ENCODE measurements around the gene HOXA10.
A peak's percentile ranks its signal among the peaks of the same experiment; 100 is the strongest.

The HOXA10 gene

DNA sequence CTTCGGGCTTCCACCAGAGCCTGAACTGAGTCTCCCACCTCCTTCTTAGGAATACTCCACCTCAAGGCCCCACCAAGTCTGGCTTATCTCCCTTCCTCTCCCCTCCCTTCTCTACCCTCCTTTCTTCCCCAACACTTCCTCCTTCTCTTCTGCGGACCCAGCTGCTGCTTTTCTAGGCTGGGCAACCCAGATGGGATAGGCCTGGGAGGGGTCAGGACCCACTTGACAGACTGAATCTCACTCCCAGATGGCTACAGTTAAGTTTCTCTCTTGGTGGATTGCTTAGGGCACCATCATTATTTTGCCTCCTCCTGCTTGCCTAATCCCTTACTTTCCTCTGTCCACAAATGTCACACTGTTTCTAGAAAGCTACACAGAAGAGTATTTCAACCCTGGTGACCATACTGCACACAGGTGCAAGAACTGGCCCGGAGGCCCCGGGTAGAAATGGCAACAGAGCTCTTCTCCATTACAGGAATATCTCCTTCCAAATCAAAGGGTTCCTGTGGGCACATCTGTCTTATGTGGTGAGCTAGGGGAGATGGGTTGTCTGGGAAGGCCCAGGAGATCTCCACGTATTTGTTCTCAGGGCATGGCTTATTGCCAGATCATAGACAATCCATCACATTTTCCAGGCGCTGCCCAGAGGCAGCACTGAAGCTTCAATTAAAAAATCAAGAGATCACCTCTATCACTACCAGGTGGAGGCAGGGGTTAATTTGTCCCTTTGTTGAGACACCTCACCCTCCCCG lies 16.1 kb upstream of the HOXA10 start:
- no peak for DNase-seq

DNA sequence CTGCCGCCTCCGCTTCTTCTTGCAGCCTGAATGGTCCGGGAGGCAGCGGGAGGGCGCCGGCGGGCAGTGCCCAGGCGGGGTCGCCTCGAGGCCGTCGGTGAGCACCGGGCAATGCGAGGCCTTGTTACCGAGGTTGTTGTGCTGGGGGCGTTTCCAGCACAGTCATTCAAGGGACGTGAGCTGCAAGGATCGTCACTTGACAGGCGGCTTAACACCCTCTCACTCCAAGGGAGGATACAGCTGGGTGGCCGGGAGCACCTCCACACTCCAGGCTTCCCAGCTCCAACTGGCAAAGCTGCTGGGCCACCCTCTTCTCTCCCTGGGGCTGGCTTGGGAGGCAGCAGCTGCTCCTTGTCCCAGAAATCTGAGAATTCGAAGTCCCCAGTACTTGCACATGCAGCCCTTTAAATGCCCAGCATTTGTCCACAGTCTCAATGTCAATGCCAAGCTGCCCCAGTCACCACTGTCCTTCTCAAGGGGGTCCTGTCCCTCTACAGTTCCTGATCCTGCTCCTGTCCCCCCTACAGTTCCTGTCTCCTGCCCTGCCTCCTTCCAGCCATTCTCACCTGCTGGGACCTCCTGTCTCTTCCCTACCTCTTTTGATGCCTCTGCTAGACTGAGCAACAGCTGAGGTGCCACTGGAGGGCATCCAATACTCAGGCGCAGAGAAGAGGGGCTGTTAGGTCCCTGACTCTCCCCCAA lies 15.3 kb upstream of the HOXA10 start:
- no peak for DNase-seq

DNA sequence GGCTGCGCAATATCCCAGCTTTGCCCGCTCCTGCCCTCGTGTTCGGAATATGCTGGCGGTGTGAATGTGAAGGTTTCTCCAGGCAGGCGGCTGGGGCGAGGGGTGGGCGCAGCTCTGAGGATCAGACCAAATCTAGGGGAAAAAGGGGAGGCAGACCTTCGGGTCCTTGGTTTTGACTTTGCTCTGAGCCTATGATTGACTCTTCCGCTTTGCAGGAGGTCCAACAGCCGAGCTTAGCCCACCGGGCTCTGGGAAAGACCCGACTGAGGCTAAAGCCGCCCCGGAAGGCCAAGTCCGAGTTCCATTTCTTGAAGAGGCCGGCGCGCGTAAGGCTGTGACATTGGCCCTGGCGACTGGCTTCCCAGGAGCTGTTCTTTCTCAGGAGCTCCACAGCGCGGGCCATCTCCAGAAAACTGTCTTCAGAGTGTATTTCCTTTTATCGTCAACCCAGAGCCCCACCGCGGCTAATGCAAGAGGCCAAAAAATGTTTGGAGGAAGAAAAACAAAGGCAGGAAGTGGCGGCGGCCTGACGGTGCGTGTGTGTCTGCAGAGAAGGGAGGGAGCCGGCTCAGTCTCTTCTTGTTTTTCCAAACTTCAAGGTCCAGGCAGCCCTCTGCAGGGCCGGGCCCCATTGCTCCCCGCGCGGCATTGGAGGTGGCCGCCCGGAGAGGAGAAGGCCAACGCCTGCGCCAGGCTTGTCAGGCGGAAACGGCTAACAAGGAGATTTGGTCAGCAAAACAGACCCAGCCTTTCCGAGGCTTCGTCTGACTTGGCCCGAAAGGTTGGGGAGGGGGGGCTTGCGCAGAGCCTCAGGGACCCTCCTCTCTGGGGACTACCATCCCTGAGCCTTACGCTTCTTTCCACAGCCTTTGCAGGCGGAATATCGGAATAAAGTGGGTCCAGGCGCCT lies 14.5 kb upstream of the HOXA10 start:
- DNase-seq: peak; percentile 61

DNA sequence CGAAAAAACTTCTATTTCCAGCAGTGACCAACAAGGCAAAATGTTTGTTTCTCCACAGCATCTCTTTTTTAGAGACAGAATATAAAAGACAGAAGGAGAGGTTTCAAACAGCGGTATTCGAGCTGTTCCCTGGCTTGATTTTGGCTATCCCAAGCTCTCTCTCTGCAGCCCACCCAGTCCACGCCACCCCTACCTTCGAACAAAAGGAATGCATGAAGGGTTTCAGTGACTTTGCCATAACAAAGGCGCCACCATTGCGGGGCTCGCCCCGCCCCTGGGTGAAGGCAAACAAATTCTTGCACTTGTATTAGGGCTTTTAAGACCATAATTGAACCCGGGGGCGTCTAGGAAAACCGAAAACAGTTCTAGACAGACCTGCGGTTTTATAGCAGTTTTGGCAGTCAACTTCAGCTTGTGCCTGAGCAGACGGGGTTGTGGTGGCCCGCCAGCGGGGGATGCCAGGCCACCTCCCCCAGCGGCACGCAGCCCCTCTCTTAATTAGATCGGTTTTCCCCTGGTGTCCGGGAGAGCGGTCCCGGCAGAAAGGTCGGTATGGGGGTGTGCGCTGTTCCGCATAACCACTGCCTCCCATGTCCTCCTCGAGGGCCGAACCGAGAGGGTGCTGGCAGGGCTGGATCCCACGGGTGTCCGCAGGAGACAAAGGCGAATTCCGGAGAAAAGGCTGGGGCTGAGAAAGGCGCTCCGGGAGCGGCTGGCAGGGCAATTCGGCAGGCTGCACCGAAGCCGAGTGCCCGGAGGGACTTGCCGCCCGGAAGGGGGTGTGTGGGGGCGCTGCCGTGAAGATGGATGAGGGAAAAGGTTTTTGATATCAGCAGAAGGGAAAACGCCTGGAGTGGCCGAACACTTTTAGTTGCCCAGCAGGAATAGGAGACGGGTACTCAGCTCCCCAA lies 13.6 kb upstream of the HOXA10 start:
- no peak for DNase-seq

DNA sequence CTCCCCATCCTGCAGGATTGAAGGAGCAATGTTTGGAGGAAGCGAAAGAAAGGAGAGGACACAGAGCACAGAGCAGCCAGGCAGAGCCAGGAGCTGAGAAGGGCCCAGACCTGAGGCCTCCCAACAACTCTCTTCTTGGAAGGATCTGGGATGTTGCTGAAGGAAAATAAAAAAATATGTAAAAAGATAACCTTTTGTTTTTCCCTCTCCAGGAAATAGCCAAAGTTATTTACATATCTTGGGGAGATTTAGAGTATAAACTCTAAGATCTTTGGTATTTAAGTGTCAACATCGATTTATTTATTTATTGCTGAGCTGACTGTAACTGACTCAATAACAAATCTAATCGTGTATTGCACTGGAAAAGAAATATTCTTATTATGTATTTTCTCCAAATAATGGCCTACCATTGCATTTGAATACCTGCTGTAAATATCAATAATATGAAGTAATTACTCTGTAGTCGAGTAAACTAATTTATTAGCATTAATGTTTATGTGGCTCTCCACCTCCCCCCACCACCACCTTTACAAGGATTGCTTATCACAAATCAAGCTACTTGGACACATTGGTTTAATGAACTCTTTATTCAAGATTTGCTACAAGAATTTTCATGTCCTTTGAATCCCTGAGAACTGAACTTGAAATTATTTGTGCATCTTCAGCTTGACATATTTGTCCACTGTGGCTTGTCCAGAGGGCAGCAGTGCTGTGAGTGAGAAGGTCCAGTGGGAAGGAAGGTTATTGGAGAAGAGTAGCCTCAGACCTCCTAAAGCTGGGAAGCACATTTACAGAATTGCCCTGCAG lies 12.8 kb upstream of the HOXA10 start:
- no peak for DNase-seq

DNA sequence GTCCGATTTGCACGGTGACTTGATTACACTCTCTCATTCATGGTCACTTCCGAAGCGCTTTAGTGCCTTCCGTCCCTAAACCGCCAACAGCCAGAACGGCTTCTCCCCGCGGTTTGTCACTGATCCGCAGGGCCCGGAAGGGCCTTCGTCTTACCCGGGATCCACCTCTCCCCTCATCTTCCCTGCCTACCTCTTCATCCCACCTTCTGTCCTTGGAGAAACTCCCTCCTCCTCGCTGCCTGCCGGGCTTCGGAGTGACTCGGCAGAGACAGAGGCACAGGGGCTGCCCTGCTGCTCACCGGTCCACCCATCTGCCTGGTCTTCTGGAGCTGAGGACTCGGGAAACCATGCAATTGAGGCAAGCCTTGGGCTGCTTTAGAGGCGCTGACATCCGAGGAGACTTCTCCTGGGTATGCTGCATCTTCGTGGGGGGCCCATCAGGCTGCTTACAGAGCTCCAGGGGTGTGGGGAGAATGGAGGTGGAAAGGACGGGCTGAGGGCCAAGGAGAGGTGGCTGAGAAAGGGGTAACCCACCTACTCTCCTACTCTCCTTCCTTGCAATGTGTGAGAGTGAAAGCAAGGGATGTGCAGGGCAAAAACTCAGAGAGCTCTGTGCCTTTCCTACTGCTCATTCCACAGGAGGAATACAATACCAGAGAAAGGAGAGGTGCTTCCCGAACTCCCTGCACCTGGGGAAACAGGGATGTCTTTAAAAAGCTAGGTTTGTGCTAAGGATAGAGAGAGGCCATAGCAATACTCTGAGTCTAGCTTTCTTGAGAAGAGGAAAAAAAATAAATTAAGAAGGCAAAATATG lies 11.9 kb upstream of the HOXA10 start:
- DNase-seq: no peak

DNA sequence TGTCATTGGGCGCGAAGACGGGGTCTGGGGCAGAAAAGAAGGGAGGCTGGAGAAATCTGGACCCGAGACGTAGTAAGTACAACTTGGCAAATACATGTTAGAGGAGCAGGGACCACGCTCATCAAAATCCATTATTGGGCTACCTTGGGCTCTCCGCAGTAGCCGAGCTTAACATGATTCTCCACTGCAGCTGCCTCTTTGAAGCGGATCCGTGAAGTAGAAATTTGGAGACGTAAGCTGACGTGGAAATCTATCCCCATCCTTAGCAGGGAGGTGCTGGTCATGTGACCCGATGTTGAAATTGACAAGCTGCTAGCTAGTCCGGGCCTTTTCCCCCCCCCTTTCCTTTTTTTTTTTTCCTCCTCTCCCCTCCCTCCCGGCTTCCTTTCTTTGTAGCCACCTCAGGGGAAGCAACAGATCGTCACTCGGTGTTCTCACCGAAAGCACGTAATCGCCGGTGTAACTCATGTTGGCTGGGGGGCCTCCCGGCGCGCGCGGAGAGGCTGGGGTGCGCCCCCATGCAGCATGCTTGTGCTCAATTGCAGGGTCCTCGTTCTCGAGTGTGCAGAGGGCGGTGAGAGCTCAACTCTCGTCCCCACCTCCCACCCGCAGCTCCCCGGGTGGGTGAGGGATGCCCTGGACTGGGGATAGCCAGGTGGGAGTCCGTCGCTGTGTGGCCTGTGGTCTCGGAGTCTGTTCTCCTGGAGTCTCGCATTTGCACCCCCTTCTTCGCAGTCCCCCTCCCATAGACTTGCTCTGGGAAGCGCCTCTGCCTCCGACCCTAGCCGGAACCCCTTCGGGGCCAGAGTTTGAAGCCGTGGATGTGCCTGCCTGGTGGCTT lies 11.1 kb upstream of the HOXA10 start, which contains the start of gene HOXA11:
Gene HOXA11, minus strand, starts transcription at position 220 of the 841 bp plus-strand sequence. Its CDS starts 88 bp downstream, at position 132.
- DNase-seq: peak; percentile 52

DNA sequence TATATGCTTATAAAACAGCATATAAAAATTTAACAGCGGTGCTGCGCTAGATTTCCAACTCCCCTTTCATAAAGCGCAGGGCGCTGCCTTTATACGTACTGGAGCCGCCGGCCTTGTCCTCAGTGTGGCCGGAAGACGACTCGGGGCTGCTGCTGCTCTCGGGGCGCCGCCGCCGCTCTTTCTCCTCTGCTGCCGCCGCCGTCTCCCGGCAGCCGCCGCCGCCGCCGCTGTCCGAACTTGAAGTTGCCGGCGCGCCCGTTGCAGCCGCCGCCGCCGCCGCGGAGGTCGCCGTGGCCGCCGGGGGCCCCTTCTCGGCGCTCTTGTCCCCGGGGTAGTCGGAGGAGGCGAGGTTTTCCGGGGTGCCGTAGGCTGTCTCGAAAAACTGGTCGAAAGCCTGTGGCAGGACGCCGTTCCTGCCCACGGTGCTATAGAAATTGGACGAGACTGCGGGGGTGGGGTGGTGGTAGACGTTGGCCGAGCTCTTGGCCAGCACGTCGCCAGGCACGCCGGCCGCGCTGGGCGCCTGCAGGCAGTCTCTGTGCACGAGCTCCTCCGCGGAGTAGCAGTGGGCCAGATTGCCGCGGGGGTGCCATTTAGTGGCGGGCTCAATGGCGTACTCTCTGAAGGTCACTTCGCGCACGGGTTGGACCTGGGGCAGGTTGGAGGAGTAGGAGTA lies 10.4 kb upstream of the HOXA10 start:
- DNase-seq: peak; percentile 75

DNA sequence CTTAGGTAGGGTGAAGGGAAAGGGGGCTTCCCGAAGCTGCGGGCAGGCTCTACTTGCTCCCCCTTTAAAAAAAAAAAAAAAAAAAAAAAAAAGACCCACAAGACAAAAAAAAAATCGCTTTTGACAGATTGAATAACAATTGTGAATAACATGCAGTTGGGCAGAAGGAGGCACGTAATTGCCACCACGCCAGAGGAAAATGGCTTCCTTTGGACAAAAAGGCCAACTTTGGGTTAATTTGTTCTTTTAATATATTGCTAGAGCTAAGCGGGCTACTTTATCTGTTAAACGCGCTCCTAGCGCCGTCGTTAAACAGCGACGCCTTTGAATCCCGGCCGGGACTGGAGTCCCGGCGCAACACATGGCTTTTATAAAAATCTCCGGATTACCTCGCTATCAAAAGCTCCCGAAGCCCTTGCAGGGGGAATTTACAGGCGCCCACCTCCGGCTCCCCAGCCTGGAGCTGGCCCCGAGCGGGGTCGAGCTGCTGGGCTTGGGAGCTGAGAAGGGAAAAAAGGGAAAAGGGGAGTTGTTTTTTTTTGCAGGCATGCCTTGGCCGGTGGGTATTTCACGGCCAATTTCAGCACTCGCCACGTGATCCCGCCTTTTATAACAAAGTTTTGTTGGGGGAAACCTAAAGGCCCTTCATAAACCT lies 9.7 kb upstream of the HOXA10 start:
- peak; percentile 63 for DNase-seq

DNA sequence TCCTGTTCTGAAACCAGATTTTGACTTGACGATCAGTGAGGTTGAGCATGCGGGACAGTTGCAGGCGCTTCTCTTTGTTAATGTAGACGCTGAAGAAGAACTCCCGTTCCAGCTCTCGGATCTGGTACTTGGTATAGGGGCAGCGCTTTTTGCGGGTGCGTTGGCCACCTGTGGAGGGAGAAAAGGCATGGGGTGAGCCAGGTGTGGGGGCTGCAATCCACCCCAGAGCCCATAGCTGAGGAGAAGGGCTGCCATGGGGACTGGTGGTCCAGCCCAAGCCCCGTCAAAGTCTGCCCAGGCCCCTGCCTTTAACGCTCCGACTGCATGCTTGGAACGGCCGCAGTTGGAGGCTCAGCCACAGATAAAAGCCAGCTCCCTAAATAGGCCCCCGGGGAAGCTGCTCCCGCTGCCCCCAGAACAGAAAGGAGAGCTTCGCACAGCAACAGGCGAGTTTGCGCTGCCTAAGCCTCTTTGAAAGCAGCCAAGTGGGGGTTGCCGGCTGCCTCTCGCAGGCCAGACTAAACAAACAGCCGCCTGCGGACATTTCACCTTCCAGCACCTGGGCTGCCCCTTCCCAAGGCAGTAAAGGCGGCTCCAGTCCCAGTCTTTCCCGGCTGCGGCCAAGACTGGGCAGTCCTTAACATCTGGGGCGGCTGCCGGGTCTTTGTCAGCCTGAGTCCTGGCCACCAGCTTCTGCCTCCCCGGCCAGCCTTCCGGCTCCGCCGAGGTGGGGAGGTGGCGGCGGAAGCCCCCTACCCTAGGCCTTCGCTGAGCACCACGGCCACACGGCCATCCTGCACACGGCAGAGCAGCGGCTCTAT lies 9.0 kb upstream of the HOXA10 start:
- DNase-seq: no peak

DNA sequence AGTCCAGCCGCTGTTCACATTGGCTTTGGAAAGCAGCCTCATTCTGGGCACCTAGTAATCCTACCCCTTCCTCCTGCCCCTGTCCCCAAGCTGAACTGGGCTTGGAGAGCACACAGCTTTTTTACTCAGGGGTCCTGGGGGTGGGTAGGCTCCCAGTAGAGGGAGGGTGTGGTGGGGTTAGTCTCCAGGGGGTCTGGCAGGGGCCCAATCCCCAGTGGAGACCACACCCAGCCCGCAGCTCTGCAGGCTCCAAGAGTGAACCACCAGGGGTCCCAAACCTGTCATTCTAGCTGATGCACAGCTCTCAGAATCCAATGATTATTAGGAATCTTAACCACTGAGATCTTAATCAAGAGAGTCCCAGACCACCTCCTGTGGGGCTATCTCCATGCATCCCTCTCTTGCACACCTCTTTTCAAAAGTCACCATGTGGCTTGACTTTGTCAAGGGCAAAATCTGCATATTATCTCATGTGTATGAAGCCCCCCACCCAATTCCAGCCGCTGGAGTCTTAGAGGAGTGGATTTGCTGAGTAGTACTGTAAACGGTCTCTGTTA lies 8.2 kb upstream of the HOXA10 start:
- DNase-seq: no peak

DNA sequence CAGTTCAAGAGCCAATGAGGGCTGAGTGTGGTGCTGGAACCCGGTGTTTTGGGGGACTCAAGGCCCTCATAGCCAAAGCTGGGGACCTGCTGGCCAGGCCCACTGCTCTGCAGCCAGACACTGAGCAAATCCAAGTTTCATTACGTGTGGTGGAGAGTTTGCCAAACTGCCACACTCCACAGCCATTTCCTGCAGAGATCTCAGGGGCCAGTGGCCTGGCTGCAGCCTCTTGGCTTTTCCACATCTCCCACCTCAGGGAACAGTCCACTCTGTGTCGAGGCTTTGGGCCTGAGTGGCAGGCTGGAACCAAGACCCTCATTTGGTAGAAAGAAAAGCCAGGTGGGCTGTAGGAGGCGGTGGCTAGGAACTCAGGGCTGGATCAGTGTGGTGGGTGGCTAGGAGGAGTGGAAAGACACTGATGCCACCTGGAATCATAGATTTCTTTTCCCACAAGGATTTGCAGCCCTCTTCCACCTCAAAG lies 7.7 kb upstream of the HOXA10 start:
- DNase-seq: no peak

DNA sequence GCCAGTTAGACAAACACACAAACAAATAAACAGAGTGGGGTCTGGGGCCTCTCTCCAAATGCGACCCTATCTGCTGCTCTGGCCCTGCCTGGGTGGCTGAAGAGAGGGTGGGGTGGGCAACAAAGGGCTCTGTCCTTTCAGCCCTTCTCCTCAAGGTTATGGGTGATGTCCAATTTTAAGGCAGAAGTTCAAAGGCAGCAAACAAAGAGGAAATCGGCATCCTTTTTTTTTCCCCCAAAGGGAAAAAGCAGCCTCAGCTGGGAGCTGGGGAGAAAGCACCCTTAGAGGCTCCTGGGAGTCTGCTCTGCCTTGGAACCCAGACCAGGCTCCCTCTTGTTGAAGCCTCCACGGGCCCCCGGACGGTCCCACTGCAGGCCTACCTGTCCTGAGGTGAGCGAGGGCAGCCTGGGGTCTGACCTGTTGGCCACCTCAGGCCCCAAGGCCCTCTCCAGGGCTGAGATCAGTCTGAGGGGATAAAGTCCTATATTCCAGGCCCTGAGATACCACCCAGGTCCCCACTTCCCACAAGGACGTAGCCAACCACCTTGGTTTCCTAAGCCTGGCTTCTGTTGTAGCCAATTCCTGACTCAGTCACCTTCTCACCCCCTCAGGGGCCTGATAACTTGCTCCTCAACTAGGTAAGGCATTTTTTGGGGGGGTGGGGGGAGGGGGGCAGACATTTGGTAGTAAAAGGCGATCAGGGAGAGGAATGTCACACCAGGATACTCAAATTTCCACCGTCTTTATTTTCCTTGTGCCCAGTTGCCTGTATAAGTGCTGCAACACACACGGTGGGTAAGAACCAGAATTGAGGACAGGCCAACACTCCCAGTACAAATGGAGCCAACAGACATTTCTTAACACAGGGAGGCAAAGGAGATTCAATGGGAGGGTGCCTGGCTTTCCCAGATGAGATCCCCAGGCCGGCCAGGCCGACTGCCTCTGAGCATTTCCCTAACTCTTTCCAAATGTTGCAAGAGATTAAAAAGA lies 6.6 kb upstream of the HOXA10 start:
- DNase-seq: no peak

DNA sequence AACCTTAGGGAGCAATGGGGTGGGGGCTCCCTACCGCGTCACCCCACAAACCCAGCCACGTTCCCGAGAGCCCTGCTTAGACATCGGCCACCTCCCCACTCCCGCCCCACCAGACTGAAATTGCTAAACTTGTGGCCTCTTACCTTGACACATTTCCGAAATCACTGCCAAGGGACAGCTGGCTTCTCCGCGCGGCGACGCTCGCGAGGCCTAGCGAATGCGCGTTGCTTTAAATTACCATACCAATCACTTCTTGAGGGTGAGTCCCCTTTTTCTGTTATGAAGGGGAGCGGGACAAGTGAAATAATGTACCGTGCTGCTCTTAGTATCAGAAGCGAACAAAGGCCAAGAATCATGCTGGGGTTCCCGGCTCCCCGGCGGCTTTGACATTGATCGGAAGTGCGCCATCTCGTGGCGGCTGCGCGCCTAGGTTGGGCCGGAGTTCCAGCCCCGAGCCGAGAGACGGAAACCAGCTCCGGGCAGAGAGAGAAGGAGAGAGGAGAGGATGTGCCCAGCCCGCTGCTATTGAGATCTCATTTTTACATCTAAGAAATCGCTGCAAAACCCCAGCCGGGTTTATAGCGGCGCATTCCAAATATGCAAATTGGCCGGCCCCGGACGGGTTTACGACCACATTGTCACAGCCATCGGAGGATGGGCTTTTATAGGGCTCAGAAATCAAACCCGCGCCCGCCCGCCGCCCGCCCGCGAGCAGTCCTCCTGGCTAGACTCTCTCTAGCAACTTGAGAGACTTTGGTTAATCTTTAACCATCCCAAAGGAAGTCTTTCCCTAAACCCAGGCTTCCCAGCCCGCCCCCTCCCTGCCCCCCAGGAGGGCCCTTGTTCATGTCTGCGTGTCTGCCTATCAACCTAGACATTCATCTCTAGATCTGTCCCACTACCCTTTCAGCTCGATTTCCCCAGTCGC lies 5.6 kb upstream of the HOXA10 start:
- peak; percentile 88 for DNase-seq
